Measurements from ENCODE around the gene VPS51.
"Not testable (repeated sequence)": the region's sequence is repeated elsewhere in the genome, so short reads cannot be mapped to it uniquely, and the experiment has no call there.

VPS51 gene

GRCh38 chr11:65118097-65118837, 22.3 kb downstream of the VPS51 start:
- FAIRE-seq (no peak), DNase-seq (ENCODE audit: extremely low spot score, insufficient read length, low read depth) (no peak)

GRCh38 chr11:65118891-65119669, 23.1 kb downstream of the VPS51 start:
- DNase-seq (ENCODE audit: extremely low spot score, insufficient read length, low read depth); FAIRE-seq: not testable (repeated sequence)

GRCh38 chr11:65119670-65119995, 23.6 kb downstream of the VPS51 start:
- FAIRE-seq (no peak), DNase-seq (ENCODE audit: extremely low spot score, insufficient read length, low read depth) (no peak)

- no peak for FAIRE-seq
These were observed 24.8 kb downstream of the VPS51 start for GRCh38 chr11:65120831-65121230.

GRCh38 chr11:65121447-65121864, 25.4 kb downstream of the VPS51 start:
- FAIRE-seq (no peak), DNase-seq (ENCODE audit: extremely low spot score, insufficient read length, low read depth) (no peak)

More at GRCh38 chr11:65120831-65121230, 24.8 kb downstream of the VPS51 start:
- DNase-seq (ENCODE audit: extremely low spot score, insufficient read length, low read depth) = no peak

- FAIRE-seq = peak; percentile 98
These were observed 26.1 kb downstream of the VPS51 start, which contains the start of the genes FAU and MRPL49 for GRCh38 chr11:65121865-65122696. Gene FAU, minus strand, starts transcription at chr11:65122134. Its CDS starts 321 bp downstream, at chr11:65121813. Gene MRPL49, plus strand, starts transcription at chr11:65122321. Its CDS starts 26 bp downstream, at chr11:65122347.

GRCh38 chr11:65124480-65125196, 28.6 kb downstream of the VPS51 start:
- FAIRE-seq = no peak

More at GRCh38 chr11:65121865-65122696, 26.1 kb downstream of the VPS51 start, which contains the start of the genes FAU and MRPL49:
- DNase-seq (ENCODE audit: extremely low spot score, insufficient read length, low read depth) = peak; percentile 90

GRCh38 chr11:65125197-65126056, 29.4 kb downstream of the VPS51 start:
- FAIRE-seq (no peak), DNase-seq (ENCODE audit: extremely low spot score, insufficient read length, low read depth) (no peak)

More at GRCh38 chr11:65124480-65125196, 28.6 kb downstream of the VPS51 start:
- DNase-seq (ENCODE audit: extremely low spot score, insufficient read length, low read depth) = no peak

- no peak for FAIRE-seq
These were observed 30.7 kb downstream of the VPS51 start for GRCh38 chr11:65126624-65127274.

GRCh38 chr11:65127473-65128181, 31.6 kb downstream of the VPS51 start:
- DNase-seq (ENCODE audit: extremely low spot score, insufficient read length, low read depth) (no peak), FAIRE-seq (no peak)

More at GRCh38 chr11:65126624-65127274, 30.7 kb downstream of the VPS51 start:
- no peak for DNase-seq (ENCODE audit: extremely low spot score, insufficient read length, low read depth)

GRCh38 chr11:65128182-65129145, 32.5 kb downstream of the VPS51 start:
- DNase-seq (ENCODE audit: extremely low spot score, insufficient read length, low read depth) (no peak), FAIRE-seq (no peak)

GRCh38 chr11:65129649-65130441, 33.8 kb downstream of the VPS51 start:
- FAIRE-seq (no peak), DNase-seq (ENCODE audit: extremely low spot score, insufficient read length, low read depth) (no peak)

GRCh38 chr11:65130631-65131416, 34.8 kb downstream of the VPS51 start:
- FAIRE-seq (no peak), DNase-seq (ENCODE audit: extremely low spot score, insufficient read length, low read depth) (no peak)

- DNase-seq (ENCODE audit: extremely low spot score, insufficient read length, low read depth) (no peak), FAIRE-seq (no peak)
These were observed 35.4 kb downstream of the VPS51 start for GRCh38 chr11:65131417-65131776.

- FAIRE-seq = no peak
- no peak for DNase-seq (ENCODE audit: extremely low spot score, insufficient read length, low read depth)
These were observed 35.9 kb downstream of the VPS51 start for GRCh38 chr11:65131895-65132237.

Data from GM18507 (cell line).